GM18507 (cell line): ENCODE data around the gene OGFOD3.
"Not testable (repeated sequence)": the region's sequence is repeated elsewhere in the genome, so short reads cannot be mapped to it uniquely, and the experiment has no call there.

Source experiments
- DNase-seq: peaks from one replicate; pipeline ENCODE4 v3.0.0; 2011; ENCODE audit warnings: low read depth; ENCODE audit not compliant: insufficient read length; ENCODE audit errors: extremely low spot score
- FAIRE-seq: peaks from 2 replicates; lab custom pipeline; 2011; peaks lifted over from hg19 to GRCh38; lab: Jason Lieb, UNC

Gene OGFOD3

DNA sequence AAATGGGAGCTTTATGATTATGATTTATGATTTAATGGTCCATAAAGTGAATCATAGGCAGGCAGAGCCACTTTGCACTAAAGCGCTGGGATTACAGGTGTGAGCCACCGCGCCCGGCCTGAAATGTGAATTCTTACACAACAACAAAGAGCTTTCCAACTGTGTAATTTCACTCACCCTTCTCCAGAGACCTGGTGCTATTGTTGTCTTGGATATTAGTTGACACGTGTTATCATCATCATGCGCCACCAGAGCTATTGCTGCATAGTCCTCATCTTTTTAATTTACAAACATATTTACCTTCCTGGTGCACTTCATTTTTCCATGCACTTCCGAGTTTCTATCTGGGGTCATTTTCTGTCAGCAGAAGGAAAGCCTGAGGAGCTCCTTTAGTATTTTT, 51.6 kb downstream of the OGFOD3 start:
- no peak for FAIRE-seq

DNA sequence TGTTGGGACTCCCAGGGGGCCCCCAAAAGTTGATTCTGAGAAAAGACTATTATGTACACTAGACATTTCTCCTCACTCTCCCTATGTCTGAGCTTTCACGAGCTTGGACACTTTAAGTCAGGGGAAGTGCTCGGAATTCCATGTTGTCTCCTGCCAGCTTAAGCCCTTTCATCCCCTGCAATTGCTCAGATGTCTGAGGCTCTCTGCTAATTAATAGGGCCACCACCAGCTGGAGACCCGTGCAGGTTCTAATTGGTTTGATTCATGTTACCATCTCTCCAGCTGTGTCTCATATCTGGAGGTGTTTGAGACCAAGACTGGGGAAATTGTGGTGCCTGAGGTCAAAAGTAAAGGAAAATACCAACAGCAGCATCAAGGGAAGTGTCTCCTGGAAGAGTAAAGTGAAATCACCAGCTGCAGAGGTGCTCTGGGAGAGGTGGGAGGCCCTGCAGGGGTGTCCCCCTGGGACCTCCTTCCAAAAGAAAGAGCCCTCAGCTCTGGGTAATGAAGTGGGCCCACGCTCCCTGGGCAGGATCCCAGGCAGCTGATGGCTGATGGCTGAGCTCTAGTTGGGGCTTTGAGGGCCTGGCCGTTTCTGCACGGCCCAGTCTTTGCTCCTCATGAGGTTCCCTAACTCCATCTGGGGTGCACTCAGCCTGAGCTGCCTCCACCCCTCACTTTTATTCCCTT, 52.6 kb downstream of the OGFOD3 start:
- no peak for DNase-seq
- FAIRE-seq = no peak

More for the DNA sequence above, 51.6 kb downstream of the OGFOD3 start:
- DNase-seq = no peak

GRCh38 chr17:82361885-82362633, 56.3 kb downstream of the OGFOD3 start:
- FAIRE-seq = no peak

DNA sequence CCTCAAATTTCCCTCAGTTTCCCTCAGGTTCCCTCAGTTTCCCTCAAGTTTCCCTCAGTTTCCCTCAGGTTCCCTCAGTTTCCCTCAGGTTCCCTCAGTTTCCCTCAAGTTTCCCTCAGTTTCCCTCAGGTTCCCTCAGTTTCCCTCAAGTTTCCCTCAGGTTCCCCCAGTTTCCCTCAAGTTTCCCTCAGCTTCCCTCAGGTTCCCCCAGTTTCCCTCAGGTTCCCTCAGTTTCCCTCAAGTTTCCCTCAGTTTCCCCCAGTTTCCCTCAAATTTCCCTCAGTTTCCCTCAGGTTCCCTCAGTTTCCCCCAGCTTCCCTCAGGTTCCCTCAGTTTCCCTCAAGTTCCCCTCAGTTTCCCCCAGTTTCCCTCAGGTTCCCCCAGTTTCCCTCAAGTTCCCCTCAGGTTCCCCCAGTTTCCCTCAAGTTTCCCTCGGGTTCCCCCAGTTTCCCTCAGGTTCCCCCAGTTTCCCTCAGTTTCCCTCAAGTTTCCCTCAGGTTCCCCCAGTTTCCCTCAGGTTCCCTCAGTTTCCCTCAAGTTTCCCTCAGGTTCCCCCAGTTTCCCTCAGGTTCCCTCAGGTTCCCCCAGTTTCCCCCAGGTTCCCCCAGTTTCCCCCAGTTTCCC, 58.8 kb downstream of the OGFOD3 start:
- not testable (repeated sequence) for FAIRE-seq

More at GRCh38 chr17:82361885-82362633, 56.3 kb downstream of the OGFOD3 start:
- no peak for DNase-seq

GRCh38 chr17:82358465-82359350, 59.7 kb downstream of the OGFOD3 start, which contains the start of gene TEX19:
TSS of gene TEX19 (plus strand) at chr17:82359247. CDS start at chr17:82362151, 2,904 bp downstream.
- DNase-seq (no peak), FAIRE-seq (no peak)

More for the DNA sequence above, 58.8 kb downstream of the OGFOD3 start:
- not testable (repeated sequence) for DNase-seq

DNA sequence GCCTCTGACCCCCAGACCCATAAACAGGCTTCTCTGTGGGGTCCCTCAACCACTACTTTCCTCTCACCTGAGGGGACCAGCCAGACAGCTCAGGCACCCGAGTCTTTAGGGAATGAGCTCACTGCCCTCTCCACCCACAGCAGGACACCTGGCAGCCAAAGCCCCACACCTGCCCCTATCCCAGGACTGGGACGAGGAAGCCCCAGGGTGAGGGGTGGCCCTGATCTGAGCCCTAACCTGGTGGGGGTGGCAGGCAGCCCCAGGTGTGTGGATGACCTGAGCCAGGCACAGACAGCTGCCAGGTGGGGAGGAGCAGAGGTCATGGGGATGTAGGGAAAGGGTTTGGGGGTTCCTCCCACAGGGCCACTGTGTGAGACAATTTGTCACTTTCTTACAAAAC, 61.0 kb downstream of the OGFOD3 start:
- DNase-seq (no peak), FAIRE-seq (no peak)

- no peak for FAIRE-seq
- DNase-seq = no peak
Measured at GRCh38 chr17:82356845-82357355, 61.5 kb downstream of the OGFOD3 start.

- DNase-seq (no peak), FAIRE-seq (no peak)
Measured at GRCh38 chr17:82355770-82356427, 62.5 kb downstream of the OGFOD3 start.

- DNase-seq = no peak
- FAIRE-seq = no peak
Measured at GRCh38 chr17:82354804-82355308, 63.5 kb downstream of the OGFOD3 start.

DNA sequence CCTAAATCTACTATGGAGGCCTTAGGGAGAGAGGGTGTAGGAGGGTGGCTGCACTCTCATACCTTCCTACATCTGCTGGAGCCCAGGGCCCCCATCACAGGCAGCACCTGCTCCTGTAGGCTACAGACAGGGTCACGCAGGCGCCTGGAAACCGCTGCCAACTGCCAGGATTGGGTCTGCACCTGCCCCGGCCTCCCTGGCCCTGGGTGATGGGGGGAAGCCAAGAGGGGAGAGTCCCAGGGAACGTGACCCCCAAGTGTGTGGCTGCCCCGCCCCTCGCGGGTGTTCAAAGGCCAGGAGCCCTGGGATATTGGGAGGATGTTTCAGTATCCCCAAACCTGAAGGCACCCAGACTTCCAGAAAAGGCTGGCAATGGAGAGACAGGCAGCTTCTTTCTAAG, 64.9 kb downstream of the OGFOD3 start:
- DNase-seq (no peak), FAIRE-seq (no peak)

DNA sequence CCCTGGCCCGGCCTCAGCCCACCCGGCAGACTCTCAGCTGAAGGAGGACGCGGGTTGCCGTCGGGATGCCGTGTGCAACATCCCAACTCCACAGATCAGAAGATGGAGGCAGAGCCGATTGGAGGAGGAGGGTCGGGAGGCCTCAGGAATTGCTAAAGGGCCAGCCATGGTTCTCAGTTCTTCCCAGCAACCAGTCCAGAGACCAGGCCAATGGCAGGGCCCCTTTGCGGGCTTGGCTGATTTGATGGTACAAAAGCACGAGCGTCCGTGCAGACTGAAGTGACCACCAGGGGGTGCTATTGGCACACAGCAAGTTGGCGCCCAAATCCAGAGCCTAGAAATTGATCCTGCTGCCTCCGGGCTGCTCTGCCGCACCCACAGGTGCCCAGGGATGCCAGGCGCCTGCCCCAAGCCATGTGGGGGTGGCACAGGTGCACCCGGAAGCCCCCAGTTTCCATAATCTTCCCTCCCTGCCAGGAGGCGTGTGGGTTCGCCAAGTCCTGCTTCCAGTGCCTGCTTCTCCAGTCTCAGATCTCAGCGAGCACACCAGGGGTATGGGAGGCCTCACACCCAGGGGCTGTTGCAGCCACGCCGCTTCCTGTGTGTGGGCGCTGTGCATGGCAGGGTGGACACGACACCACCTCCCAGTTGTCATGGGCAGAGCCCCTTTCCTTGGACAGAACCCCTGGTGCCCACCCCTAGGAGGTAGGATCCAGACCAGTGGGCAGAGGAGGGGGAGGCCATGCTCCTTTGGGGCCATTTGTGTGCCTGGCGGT, 66.5 kb downstream of the OGFOD3 start:
- peak; percentile 73 for DNase-seq
- peak; percentile 93 for FAIRE-seq

DNA sequence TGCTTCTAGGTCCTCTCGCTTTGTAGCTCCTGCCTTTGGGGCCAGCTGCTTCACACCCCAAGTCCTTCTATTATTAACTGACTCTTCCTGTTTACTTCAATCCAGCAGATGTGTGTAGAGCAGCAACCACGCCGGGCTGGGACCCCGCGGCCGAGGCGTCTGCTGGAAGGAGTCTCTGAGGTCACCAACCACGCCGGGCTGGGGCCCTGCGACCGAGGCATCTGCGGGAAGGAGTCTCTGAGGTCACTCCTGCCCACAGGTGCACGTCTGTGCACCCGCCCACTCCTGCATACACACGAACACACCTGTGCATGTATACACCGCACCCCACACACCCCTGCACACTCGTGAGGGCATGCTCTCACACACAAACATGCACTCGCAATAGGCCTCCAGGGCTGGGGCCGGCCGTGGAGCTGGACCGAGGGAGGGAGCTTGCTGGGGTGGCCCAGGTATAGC, 67.1 kb downstream of the OGFOD3 start:
- DNase-seq = no peak
- peak; percentile 85 for FAIRE-seq

GRCh38 chr17:82350182-82351030, 68.0 kb downstream of the OGFOD3 start:
- FAIRE-seq (no peak), DNase-seq (no peak)

DNA sequence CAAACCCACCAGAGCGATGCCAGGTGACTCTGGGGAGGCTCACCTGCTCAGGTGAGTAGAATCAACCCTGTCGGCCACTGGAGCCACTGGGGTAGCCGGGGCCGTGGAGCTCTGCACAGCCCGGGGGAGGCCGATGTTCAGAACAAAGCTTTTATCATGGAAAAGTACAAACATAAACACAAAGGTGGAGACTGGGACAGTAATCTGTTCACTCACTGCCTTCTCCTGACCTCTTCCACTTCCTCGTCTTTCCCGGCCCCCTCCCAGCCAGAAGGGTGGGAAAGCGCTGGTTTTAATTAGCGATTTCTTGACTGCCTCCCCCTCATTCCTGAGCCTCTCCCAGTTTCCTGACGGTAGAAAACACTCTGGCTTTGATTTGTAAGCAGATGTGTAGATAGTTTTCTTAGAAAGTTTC, 69.1 kb downstream of the OGFOD3 start:
- FAIRE-seq (no peak), DNase-seq (no peak)

- no peak for FAIRE-seq
Measured at GRCh38 chr17:82348866-82349265, 69.5 kb downstream of the OGFOD3 start.

GRCh38 chr17:82348434-82348833, 70.0 kb downstream of the OGFOD3 start:
- no peak for DNase-seq
- FAIRE-seq = no peak

More at GRCh38 chr17:82348866-82349265, 69.5 kb downstream of the OGFOD3 start:
- DNase-seq = no peak

GRCh38 chr17:82347994-82348393, 70.4 kb downstream of the OGFOD3 start:
- DNase-seq, FAIRE-seq: not testable (repeated sequence)
